PC-9 (cell line): Measurements from ENCODE around the gene PDK3.

Experiments
- CTCF ChIP-seq: fragments of 200-600 bp; sonication (generic); conservative IDR thresholded peaks from 2 replicates; pipeline ENCODE4 v1.6.1; 2017; ENCODE audit warnings: mixed run types, antibody characterized with exemption, mild to moderate bottlenecking, moderate library complexity
- EZH2 ChIP-seq: fragments of 200-600 bp; sonication (generic); IDR thresholded peaks from 2 replicates; pipeline ENCODE4 v1.8.0; 2017; ENCODE audit warnings: antibody characterized with exemption, low read depth

GRCh38 chrX:24513416-24513815 lies 48.3 kb downstream of the PDK3 start:
- TF ChIP-seq CTCF, result no peak
- TF ChIP-seq EZH2, result no peak
